NCI-H187 (cell line): ENCODE measurements around the gene FAM163B.

Experiments
- DNase-seq, 2 experiments: peaks; one replicate each; lab custom pipeline; 2025; lab: John Stamatoyannopoulos, UW

The FAM163B gene

GRCh38 chr9:133543772-133544467, 65.3 kb downstream of the FAM163B start:
- DNase-seq = no peak

DNA sequence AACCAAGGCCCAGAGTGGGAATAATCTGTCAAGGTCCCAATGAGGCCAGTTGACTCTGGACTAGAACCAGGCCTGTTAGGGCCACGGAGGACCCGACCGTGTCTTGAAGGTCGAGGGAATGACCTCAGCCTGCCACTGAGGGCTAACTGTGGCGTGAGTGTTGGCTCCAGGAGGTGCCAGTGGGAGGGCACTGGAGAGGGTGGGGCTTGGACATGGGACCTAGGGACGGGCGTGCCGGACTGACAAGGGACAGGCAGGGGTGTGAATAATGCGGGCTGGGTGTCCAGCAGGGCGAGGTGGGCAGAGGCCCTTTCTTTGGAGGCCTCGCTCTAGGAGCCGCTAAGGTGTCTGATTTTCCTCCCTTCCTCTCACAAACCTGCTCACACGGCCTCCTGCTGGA, 67.2 kb downstream of the FAM163B start:
- no peak for DNase-seq

GRCh38 chr9:133540698-133541025, 68.5 kb downstream of the FAM163B start:
- no peak for DNase-seq

- no peak for DNase-seq
These were observed 69.0 kb downstream of the FAM163B start for GRCh38 chr9:133539991-133540697.

DNA sequence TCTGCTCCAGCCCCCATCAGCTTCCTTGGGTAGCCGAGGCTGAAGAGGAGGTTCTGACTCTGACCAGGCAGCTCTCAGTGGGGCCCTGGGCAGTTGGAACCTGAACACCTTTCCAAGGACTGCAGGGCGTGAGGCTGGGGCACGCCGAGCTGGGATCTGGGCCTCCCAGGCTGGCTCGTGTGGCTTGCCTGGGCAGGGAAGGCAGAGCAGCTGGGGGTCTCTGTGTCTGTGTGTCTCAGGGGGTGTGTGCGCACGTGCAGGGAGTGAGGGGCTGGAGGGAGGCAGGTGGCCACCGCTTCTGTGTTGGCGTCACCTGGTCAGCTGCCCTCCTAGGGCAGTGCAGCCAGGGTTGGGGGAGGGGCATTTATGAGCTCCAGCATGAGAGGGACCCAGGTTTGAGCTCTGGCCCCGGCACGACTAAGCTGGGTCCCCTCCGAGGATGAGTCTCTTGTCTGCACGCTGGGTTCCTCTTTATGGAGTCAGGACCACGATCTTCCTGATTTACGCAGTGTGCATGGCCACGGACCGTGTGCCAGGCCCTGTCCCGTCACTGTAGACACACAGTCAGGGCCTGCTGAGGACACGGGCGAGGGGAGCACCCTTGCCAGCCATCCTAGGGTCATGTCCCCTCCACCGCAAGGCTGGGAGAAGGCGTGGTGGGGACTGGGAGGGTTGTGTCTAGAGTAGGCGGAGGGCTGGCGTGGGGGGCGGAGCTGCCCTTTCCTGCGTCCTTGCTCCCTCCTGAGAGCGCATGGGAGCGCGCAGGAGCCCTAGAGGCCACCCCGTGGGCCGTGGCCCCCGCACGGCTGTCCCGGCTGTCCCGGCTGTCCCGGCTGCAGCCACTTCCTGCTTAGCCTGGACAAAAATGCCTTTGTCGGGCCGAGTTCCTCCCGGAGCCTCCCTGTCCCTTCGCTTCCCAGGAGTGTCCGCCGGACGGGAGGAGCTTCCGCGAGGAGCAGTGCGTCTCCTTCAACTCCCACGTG, 70.0 kb downstream of the FAM163B start:
- DNase-seq = no peak

DNA sequence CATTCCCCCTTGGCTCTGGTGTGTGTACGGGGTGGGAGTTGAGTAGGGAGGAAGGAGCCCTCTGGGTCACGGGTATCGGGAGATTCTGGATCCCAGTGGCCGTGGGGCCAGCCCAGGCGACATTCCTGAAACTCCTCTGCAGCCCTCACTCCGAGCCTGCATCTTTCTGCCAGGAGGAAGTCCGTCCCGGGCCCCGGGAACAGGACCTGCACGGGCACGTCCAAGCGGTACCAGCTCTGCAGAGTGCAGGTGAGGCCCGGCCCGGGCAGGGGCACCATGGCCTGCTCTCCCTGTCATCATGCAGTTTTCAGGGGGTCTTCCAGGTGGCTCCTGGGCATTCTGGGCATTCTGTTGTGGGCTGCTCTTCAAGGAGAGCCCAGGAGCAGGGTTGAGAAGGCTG, 71.0 kb downstream of the FAM163B start:
- no peak for DNase-seq

DNA sequence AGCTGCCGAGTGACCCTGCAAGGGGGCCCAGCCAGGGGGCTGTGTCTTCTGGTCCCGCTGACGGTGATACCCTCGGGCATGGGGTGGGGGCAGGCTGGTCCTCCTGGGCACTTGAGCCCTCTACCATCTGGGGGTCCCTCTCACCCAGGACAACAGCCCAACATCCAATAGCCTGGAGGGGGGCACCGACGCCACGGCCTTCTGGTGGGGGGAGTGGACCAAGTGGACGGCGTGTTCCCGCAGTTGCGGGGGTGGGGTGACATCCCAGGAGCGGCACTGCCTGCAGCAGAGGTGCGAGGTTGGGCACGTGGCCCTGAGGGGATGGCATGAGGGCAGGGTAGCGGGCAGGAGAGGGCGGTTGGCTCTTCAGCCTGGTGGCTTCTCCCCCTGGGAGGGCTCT, 71.9 kb downstream of the FAM163B start:
- no peak for DNase-seq

DNA sequence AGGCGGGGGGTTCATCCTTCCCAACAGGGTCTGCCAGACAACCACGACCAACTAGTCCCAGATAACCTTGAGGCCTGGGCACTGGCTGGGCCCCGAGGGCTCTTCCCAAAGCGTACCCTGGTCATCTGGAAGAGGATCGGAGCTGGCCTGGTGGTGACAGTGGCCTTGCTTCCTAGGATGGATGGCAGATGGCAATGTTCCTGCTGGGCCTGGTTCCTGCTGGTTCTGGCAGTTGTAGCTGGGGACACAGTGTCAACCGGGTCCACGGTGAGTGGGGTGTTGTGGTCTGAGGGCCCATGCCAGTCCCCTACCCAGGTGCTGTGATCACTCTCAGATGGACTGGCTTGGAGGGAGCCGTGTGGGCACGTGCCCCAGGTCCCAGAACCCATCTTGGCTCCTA, 72.7 kb downstream of the FAM163B start:
- DNase-seq = no peak

- DNase-seq = no peak
These were observed 73.1 kb downstream of the FAM163B start for GRCh38 chr9:133536080-133536479.

DNA sequence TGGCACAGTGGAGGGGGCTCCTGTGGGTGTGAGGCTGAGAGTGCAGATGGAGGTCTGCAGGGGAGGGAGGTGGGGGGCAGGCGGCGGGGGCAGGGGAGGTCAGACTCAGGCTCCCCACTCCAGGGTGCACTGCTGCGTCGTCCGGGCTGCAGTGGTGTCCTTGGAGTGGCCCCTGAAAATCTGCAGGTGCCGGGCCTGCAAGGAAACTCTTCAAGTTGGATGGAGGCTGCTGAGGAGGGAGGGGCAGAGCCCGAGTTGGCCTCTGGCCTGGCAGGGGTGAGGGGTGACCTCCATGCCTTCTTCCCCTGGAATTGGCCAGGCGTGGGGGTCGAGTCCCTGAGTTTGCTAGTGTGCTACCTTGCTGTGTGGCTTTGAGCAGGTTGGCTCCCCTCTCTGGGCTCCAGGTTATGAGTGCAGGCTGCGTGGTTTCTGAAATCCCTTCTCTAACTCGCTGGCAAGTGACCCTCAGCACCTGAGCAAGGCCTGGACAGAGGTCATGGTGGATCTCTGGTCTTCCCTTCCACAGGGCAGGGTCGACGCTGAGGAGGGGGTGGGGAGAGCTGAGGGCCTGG, 73.8 kb downstream of the FAM163B start:
- no peak for DNase-seq

DNA sequence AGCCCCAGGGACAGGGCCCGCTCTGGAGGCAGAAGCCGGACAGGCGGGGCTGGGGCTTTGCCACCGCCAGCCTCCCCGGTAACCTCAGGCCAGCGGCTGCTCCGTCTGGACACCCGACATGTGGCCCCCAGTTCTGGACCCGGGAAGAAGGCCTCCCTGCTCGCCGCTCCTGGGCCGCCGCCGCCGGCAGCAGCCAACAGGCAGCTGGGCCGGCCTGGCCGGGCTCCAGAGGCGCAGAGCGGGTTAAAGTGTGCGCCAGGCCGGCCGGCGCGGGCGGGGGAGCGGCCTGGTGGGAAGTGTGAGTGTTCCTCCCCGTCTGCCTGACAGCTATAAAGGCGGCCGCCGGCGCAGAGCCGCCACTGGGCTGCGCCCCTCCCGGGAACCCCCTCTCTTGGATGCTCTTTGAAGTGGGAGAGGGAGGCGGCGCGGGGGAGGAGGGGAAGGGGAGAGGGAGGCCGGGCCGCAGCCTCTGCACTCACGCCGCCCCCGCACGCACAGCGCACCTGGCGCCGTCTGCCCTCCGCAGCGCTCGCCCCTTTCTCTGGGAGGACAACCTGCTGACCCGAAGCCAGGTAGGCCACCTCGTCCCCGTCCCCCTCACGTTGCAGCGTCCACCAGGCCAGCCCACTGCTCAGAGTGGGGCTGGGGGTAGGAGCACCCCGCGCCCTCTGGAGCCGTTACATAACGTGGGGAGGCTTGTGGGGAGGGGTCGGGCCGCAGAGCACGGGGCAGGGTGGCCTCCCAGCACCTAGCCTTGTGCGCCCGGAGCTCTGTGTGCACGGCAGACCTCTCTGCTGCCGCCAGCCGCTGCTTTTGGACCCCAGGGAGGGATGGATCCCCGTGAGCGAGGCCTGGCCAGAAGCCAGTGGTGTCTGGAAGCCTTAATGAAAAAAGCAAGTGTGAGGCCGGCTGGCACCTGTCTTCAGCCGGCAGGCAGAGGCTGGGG, 74.6 kb downstream of the FAM163B start, which contains the start of gene ADAMTSL2:
Gene ADAMTSL2, plus strand, starts transcription at position 359 of the 946 bp plus-strand sequence. CDS start 2,009 bp downstream, outside the sequence.
- peak in 1 of 2 experiments; percentile 51 for DNase-seq

- no peak for DNase-seq
These were observed 75.3 kb downstream of the FAM163B start for GRCh38 chr9:133533857-133534256.

- DNase-seq = peak; percentile 26 to 60
These were observed 76.1 kb downstream of the FAM163B start for GRCh38 chr9:133532937-133533668.

- DNase-seq = no peak
These were observed 77.9 kb downstream of the FAM163B start for GRCh38 chr9:133531293-133531692.

GRCh38 chr9:133529874-133530273, 79.3 kb downstream of the FAM163B start:
- no peak for DNase-seq

DNA sequence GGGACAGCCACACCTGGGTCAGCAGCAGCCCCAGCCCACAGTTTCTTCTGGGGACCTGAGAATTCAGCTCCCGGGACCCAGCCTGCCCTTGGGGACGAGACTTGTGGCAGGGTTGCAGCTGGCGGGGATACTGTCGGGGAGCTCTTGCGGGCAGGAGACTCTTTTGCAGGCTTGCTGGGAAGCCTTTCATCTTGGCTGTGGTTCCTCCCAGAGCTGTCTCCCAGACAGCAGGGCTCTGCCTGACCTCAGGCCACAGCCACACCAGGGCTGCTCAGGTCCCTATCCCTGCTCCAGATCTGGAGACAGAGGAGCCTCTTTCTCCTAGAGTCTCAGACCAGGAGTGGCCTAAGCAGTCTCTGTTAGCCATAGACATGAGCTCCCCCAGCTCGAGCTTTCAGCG, 79.7 kb downstream of the FAM163B start:
- no peak for DNase-seq

DNA sequence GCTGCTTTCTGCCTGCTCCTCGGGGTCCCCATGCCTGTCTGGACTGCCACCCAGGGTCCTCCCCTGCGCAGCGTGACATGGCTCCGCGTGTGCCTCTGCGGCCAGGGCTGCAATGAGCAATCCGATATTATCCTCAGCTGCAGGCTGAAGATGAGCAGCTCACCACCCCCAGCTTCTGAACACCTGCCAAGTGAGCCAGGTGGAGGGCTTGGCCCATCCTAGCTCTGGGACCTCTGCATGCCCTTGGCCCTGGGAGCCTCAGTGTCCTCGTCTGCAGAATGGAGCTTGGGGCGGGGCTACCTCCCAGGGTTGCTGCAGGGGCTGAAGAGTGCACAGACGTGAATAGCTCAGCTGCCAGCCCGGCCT, 80.3 kb downstream of the FAM163B start:
- no peak for DNase-seq

DNA sequence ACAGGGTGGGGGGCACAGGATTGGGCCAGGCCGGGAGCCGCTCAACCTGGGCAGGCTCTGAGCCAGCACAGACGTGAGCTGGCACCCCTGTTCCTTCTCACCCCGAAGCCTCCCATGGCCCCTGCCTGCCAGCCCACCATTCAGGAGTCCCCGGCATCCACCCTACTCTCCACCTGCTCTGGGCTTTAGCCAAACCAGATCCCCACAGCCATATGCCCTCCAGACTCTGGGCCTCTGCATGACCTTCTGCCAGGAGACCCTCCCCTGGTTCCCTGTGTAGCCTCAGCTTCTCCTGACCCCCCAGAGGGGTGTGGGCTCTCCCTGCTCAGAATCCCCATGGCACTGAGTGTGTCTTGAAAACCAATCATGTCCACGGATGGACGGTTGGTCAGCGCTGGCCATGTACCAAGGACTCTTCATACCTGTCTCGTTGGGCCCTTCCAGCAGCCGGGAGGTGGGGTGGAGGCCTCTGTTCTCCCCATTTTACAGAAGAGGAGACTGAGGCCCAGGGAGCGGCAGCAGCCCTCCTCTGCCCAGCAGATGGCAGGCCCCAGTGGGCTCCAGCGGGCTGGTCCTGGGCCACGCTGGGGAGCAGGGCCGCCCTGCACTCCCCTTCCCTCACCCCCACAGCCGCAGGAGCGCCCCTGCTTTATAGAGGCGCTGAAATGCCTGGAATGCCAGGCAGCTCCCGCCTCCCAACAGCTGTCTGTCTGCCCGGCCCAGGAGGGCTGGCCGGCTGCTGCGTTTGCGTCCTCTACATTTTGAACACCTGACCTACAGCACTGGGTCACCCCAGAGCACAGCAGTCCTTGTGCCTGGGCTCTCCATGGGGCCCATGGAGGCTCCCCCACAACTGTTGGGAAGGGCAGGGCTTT, 81.0 kb downstream of the FAM163B start:
- DNase-seq = no peak

DNA sequence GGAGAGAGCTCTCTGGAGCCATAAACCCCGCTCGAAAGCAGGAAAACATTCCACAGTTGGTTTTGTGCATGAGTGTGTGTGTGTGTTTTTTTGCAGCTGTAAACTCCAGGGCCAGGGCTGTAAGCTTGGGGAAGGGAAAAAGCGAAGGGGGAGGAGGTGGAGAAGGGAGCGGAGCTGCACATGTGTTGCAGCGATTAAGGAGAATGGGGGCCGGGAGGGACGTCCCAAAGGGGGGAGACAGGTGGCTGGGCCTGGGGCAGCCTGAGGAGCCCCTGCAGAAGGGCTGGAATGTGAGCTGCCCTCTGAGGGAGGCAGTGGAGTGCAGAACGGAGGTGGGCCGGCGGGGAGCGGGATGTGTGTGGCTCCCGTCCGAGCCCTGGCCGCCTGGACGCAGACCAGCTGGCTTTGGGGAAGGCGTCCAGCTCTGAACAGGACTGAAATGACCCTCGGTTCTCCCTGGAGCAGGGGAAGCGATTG, 81.7 kb downstream of the FAM163B start:
- no peak for DNase-seq
